OCI-LY1 (cell line): ENCODE measurements around the gene RPS6KA6.

Experiments used
- EZH2 ChIP-seq: fragments of 200-600 bp; sonication (generic), shearing (Covaris generic); IDR thresholded peaks from 2 replicates; pipeline ENCODE4 v1.8.0; 2017; ENCODE audit warnings: borderline replicate concordance, mixed run types, mild to moderate bottlenecking, antibody characterized with exemption, low read length, moderate library complexity, mixed read lengths
- TF ChIP-seq, protein P1 (sequence below): fragments of 200-600 bp; sonication (generic), shearing (Covaris generic); IDR thresholded peaks from 2 replicates; pipeline ENCODE4 v1.5.1; 2017; ENCODE audit warnings: mild to moderate bottlenecking, antibody characterized with exemption, low read length, moderate library complexity, mixed read lengths

DNA sequence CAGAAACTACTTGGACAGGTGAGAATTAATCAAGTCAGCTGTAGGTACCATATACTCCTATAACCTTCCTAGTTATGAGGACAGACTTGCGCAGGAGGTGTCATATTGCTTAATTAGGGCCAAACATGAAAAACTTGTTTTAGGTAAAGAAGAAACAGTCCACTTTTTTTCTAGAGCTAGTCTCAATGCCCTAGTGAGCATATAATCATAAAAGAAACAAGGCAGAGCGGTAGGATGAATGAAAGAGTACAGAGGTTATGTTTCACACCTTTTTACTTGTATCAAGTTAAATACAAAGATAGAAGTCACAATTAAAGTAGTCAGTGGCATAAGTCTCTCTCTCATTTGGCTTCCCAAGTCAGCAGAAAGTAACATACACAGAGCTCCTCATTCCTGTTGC, 88.9 kb downstream of the RPS6KA6 start:
- TF ChIP-seq, protein P1, sequence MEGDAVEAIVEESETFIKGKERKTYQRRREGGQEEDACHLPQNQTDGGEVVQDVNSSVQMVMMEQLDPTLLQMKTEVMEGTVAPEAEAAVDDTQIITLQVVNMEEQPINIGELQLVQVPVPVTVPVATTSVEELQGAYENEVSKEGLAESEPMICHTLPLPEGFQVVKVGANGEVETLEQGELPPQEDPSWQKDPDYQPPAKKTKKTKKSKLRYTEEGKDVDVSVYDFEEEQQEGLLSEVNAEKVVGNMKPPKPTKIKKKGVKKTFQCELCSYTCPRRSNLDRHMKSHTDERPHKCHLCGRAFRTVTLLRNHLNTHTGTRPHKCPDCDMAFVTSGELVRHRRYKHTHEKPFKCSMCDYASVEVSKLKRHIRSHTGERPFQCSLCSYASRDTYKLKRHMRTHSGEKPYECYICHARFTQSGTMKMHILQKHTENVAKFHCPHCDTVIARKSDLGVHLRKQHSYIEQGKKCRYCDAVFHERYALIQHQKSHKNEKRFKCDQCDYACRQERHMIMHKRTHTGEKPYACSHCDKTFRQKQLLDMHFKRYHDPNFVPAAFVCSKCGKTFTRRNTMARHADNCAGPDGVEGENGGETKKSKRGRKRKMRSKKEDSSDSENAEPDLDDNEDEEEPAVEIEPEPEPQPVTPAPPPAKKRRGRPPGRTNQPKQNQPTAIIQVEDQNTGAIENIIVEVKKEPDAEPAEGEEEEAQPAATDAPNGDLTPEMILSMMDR, result no peak
- no peak for TF ChIP-seq EZH2
